ENCODE measurements around the gene ATP23.

DNA sequence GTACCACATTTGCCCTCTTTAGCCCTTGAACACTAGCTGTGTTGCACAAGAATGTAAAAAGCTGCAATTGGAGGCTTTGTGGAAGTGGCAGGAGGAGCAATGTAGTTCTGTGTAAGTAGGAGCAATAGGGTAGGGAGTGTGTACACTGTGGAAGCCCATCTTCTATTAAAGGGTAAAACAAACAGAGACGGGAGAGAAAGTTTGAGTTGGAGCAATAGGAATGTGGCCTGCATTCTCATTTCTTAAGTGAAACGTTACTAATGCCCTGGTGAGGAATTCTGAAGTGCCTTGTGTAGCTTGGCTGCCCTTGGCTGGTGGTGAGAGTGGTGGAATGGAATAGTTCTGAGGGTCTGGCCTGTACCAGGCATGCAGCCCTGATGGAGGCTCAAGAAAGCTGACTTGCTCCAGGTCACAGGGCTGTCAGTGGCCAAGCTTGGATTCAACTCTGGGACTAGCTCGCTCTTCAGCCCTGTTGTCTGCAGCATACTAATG is 38.8 kb upstream of the ATP23 start:
- TF ChIP-seq POLR2A (IDR thresholded peaks at IDR 0.05) = no peak
- TF ChIP-seq, protein P1, sequence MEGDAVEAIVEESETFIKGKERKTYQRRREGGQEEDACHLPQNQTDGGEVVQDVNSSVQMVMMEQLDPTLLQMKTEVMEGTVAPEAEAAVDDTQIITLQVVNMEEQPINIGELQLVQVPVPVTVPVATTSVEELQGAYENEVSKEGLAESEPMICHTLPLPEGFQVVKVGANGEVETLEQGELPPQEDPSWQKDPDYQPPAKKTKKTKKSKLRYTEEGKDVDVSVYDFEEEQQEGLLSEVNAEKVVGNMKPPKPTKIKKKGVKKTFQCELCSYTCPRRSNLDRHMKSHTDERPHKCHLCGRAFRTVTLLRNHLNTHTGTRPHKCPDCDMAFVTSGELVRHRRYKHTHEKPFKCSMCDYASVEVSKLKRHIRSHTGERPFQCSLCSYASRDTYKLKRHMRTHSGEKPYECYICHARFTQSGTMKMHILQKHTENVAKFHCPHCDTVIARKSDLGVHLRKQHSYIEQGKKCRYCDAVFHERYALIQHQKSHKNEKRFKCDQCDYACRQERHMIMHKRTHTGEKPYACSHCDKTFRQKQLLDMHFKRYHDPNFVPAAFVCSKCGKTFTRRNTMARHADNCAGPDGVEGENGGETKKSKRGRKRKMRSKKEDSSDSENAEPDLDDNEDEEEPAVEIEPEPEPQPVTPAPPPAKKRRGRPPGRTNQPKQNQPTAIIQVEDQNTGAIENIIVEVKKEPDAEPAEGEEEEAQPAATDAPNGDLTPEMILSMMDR (IDR thresholded peaks at IDR 0.05) = no peak

Measured in right lobe of liver (tissue), 4 donors.